ENCODE data around the gene POLE2.

The POLE2 gene

DNA sequence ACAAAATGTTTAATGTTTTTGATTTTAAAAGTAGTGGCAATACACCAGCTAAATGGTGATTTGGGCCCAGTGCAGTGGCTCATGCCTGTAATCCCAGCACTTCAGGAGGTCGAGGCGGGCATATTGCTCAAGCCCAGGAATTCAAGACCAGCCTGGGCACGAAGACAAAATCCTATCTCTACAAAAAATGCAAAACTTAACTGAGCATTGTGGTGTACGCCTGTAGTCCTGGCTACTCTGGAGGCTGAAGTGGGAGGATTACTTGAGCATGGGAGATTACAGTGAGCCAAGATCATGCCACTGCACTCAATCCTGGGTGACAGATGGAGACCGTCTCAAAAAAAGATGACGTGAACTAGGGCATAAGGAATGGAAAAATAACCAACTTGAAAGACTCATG is 72.2 kb downstream of the POLE2 start:
- DNase-seq: no peak

DNA sequence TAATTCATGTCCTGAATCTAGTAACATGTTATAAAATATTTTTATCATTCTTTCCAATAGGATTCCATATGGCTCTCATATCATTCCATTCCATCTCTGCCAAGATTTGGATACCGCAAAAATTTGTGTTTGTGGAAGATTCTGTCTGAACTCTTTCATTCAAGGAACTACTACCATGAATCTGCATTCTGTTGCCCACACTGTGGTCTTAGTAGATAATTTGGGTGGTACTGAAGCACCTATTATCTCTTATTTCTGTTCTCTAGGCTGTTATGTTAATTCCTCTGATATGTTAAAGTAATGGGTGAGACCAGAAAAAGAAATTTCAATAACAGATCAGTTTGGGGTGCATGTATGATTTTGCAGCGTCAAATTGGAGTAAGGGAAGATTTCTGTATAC is 73.8 kb downstream of the POLE2 start:
- DNase-seq: no peak

DNA sequence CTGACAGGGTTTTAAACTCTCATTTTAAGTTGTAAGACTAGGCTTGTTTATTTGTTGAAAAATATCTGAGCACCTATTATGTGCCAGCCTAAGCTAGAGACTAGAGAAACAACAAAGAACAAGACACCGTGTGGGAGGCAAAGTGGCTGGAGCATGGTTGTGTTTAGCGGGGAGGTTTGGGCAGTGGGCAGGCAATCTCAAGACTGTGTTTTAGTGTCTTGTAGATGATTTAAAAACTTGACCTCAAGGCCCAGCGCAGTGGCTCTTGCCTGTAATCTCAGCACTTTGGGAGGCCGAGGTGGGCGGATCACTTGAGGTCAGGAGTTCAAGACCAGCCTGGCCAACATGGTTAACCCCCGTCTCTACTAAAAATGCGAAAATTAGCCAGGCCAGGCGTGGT is 75.3 kb downstream of the POLE2 start:
- no peak for DNase-seq

DNA sequence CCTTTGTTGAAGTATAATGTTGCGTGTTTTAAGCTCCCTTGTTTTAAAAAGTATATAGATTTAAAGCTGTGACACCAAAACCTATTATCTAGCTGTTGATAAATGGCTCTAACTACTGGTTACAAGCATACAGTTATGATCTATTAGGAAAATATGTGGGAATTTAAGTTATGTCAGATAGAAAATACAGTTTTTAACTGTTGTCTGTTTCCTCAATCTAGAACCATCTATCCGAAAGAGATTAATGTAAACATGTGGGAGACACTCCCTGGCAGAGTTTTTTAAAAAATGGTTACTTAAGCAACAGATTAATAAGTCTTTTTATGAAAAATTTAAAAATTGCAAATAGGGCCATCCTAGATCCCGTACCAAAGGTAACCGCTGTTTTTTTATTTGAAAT is 75.8 kb downstream of the POLE2 start:
- no peak for DNase-seq

DNA sequence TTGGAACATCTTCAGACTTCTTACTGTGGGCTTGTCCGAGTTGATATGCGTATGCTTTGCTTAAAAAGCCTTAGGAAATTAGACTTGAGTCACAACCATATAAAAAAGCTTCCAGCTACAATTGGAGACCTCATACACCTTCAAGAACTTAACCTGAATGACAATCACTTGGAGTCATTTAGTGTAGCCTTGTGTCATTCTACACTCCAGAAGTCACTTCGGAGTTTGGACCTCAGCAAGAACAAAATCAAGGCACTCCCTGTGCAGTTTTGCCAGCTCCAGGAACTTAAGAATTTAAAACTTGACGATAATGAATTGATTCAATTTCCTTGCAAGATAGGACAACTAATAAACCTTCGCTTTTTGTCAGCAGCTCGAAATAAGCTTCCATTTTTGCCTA is 80.4 kb downstream of the POLE2 start:
- no peak for DNase-seq

DNA sequence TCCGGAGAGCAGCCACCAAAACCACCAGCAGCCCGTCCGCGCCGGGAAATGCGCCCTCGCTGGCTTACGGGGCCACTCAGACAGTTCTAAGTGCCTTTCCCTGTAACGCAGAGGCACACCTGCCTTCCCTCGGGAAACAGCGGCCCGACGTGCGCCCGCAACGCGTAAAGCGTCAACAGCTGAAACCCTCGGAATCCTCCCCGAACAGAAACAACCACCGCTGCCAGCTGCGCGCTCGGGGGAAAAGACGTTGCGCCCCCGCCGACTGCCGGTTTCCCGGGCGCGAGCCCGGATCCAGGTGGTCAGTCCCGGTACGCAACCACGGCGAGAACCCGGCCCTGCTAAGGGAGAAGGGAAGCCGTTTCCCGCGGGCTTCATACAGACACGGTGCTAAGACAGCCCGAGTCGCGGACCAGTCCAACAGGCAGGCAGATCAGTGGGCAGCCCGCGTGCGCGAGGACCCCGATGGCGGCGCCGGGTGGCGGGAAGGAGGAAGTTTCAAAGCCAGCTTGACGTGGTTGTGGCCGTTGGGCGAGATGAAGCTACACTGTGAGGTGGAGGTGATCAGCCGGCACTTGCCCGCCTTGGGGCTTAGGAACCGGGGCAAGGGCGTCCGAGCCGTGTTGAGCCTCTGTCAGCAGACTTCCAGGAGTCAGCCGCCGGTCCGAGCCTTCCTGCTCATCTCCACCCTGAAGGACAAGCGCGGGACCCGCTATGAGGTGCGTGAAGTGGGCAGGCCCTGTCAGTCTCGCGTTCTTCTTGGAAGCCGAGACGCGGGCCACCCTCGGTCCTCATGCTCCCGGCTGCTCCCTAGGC is 89.3 kb downstream of the POLE2 start, which contains the start of gene LRR1:
Gene LRR1, plus strand, starts transcription at position 456 of the 816 bp plus-strand sequence. Its CDS starts 81 bp downstream, at position 537.
- DNase-seq: peak; percentile 81

DNA sequence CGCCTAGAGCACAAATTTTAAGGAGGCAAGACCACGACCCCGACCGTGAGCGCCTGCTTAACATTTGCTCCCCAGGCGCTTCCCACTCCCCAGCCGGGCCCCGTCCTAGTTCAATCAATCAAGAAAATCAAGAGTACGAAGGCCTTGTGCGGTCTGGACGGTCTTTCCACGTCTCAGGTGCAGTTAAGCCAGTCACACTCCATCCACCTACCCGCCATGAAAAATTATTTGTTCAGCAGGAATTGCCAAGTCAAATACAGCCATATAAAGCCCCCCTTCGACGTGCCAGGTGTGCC is 89.9 kb downstream of the POLE2 start:
- no peak for DNase-seq

DNA sequence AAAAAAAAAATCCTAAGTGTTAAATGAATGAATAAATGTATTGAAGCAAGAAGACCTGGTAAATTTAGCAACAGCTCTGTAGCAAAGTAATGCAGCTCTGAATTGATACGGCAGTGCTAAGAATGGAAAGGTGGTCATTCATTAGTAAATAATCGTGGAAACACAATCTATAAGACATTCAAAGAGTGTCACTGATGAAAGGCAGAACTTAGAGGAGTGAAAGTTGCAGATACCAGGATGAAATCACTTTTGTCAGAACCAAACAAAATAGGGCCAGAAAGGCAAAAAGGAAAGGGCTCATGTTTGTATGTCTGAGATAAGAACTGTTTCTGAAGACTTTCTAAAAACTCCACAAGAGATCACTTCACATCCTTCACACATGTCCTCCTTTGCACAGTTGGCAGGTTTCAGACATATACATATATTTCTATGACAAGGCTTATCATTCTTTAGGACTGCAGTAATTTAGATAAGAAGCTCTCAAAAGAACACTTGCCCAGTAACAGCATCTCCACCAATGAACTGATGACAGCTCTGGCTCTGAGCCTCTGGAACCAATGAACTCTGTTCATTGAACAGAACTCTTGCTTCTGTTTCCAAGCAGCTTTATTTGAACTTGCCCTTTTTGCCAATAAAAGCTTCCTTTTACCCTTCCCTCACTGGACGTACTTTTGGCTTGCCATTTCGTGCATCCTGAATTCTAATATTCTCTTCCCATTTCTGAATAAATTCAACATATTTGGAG is 93.5 kb downstream of the POLE2 start:
- peak; percentile 63 for DNase-seq
